ENCODE measurements around the gene KTN1.

KTN1 gene

DNA sequence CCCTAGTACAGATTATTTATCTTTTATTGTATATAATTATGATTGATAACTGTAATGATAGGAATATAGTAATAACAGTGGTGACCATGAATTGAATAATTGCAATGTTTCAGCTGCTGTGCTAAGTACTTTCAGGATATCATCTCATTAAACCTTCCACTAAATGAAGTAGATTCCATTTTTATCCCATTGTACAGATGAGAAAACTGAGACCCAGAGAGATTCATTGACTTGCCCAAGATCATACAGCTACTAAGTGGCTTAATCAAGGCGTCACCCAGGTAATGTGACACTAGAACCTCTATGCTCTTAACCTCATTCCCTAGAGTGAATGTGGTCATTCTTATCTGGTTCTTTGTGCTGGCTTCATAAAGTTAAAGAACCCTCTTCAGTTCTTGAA lies 124.6 kb downstream of the KTN1 start:
- no peaks in the 10 kb centered on the region for H3K9me3 ChIP-seq (ENCODE audit: severe bottlenecking)
- no peak overlapping the region for H3K27ac ChIP-seq
- H3K4me3 ChIP-seq (ENCODE audit: low read depth, low read length): no peak overlapping the region
- no peaks in the 10 kb centered on the region for H3K27me3 ChIP-seq (ENCODE audit: insufficient read depth, low read depth, severe bottlenecking)
- TF ChIP-seq, protein P1, sequence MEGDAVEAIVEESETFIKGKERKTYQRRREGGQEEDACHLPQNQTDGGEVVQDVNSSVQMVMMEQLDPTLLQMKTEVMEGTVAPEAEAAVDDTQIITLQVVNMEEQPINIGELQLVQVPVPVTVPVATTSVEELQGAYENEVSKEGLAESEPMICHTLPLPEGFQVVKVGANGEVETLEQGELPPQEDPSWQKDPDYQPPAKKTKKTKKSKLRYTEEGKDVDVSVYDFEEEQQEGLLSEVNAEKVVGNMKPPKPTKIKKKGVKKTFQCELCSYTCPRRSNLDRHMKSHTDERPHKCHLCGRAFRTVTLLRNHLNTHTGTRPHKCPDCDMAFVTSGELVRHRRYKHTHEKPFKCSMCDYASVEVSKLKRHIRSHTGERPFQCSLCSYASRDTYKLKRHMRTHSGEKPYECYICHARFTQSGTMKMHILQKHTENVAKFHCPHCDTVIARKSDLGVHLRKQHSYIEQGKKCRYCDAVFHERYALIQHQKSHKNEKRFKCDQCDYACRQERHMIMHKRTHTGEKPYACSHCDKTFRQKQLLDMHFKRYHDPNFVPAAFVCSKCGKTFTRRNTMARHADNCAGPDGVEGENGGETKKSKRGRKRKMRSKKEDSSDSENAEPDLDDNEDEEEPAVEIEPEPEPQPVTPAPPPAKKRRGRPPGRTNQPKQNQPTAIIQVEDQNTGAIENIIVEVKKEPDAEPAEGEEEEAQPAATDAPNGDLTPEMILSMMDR (IDR thresholded peaks at IDR 0.05; ENCODE audit: low read depth, low read length): no peak
- no peaks in the 10 kb centered on the region for H3K36me3 ChIP-seq
- DNase-seq: no peak

DNA sequence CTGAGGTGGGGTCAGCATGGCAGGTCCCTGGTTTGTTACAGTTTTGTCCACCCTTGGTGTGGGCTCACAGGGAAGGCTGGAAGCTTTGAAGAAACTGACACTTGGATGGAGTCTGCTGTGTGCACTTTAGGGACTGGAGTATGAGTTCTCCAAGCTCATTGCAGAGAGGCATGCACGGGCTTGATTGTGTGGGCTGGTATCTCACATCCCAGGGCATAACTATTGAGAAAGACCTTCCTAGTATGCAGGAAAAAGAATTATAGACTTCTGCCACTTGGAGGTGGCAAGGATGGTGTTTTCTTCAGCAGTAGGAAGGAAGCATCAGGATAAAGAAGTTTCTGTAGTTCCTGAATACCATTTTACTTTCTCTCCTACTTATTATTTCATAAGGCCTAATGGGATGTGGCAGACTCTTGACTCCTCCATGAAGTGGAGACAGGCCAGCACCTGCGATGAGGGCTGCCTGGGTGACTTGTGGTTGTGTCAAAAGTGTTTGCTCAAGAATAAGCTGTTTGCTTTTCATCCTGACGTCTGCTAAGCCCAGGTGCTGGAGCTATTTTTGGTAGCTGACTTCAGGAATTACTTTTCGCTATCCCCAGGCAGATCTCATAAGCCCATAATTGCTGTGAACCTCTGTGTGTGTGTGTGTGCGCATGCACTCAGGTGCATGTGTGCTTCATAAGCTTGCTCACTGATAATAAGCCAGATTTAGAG lies 125.8 kb downstream of the KTN1 start:
- Histone ChIP-seq H3K27me3 (ENCODE audit: insufficient read depth, low read depth, severe bottlenecking) (no peaks in the 10 kb centered on the region), H3K9me3 (ENCODE audit: severe bottlenecking) (no peaks in the 10 kb centered on the region), H3K27ac (0 out of 2 replicates have a peak overlapping the region, but pooled peaks have one; percentile 2), H3K4me3 (ENCODE audit: low read depth, low read length) (no peak overlapping the region), H3K36me3 (no peaks in the 10 kb centered on the region)
- TF ChIP-seq, protein P1 (IDR thresholded peaks at IDR 0.05; ENCODE audit: low read depth, low read length): no peak
- DNase-seq: peak; percentile 83

DNA sequence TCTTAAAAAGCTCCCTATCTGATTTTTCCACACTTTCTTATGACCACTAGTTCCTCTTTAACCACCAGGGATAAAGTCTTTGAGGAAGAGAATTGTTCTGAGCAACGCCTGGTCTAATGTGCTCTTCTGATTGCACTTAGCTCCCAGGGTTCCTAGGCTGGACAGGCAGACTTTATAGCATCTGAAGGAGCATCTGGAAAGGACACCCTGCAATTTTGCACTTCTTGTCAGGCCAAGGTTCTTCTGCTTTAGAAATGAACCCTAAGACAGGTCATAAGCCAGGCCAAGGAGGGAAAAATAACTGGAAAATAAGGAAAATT lies 126.3 kb downstream of the KTN1 start:
- no peak for DNase-seq
- Histone ChIP-seq H3K27ac (no peak overlapping the region), H3K36me3 (no peaks in the 10 kb centered on the region), H3K4me3 (ENCODE audit: low read depth, low read length) (no peak overlapping the region), H3K27me3 (ENCODE audit: insufficient read depth, low read depth, severe bottlenecking) (no peaks in the 10 kb centered on the region), H3K9me3 (ENCODE audit: severe bottlenecking) (no peaks in the 10 kb centered on the region)
- TF ChIP-seq, protein P1 (IDR thresholded peaks at IDR 0.05; ENCODE audit: low read depth, low read length): no peak

DNA sequence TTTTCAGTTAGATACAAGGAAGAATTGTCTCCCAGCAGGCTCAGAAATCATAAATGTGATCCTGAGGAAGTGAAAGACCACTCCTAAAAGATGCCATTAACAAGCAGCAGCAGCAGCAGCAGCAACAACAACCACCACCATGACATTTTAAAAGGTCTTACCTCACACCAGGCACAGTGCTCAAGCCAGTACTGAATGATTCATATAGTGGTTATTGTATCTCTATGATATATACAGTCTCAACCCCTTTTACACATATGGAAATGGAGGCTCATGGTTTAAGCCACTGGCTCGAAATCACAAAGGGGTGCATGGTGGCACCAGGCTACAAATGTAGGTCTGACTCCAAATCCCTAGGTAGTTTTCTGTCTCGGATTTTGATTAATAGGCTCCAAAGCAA lies 126.9 kb downstream of the KTN1 start:
- no peaks in the 10 kb centered on the region for H3K9me3 ChIP-seq (ENCODE audit: severe bottlenecking)
- H3K36me3 ChIP-seq: no peaks in the 10 kb centered on the region
- DNase-seq: no peak
- H3K27me3 ChIP-seq (ENCODE audit: insufficient read depth, low read depth, severe bottlenecking): no peaks in the 10 kb centered on the region
- H3K27ac ChIP-seq: no peak overlapping the region
- TF ChIP-seq, protein P1 (IDR thresholded peaks at IDR 0.05; ENCODE audit: low read depth, low read length): no peak
- H3K4me3 ChIP-seq (ENCODE audit: low read depth, low read length): no peak overlapping the region

DNA sequence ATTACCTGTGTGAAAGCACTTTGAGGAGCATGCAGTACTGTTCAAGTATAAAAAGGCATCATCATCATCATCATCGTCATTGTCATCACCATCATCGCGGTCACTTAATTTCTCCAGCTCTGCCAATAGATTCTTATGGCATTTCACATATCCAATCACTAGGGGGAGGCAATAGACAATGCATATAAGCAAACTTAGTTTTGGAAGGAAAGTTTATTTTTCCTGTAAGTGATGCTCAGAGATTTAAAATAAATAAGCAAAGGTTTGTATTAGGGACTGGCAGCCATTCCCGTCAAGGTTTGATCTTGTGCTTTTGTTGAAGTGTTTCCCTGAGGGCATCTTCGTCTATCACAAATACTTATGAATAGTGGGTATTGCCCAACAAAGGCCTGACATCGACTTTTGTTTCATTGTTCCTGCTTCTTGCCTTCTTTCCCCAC lies 127.4 kb downstream of the KTN1 start:
- no peaks in the 10 kb centered on the region for H3K27me3 ChIP-seq (ENCODE audit: insufficient read depth, low read depth, severe bottlenecking)
- H3K27ac ChIP-seq: no peak overlapping the region
- TF ChIP-seq, protein P1 (IDR thresholded peaks at IDR 0.05; ENCODE audit: low read depth, low read length): peak; percentile 28; the same call in 1 of the 2 replicates
- H3K4me3 ChIP-seq (ENCODE audit: low read depth, low read length): no peak overlapping the region
- no peak for DNase-seq
- no peaks in the 10 kb centered on the region for H3K9me3 ChIP-seq (ENCODE audit: severe bottlenecking)
- H3K36me3 ChIP-seq: no peaks in the 10 kb centered on the region

DNA sequence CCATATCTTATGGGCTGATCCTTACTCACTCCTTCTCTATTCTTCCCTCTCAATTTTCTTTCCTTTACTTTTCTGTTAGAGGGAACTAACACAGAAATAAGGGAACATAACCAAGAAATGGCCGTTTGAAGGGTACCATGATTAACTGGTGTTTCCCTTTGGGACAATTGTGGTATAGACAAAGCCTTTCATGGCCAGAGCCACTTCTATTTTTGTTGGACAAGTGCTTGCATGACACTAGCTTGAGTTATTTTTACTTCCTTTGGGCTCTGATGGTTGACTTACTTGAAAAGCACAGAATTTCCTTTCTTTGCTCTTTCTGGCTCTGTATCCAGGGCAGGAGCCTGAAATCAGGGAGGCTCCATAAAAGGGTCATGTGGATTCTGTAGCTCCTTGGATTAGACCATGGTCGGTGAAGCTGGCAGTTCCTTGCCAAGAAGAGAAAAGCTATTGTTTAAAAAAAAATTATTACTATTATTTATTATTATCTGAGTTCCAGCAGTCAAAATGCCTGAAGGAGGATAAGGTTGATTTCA lies 130.6 kb downstream of the KTN1 start:
- H3K36me3 ChIP-seq: no peaks in the 10 kb centered on the region
- no peaks in the 10 kb centered on the region for H3K27me3 ChIP-seq (ENCODE audit: insufficient read depth, low read depth, severe bottlenecking)
- no peak for DNase-seq
- H3K27ac ChIP-seq: no peak overlapping the region
- TF ChIP-seq, protein P1 (IDR thresholded peaks at IDR 0.05; ENCODE audit: low read depth, low read length): no peak
- no peak overlapping the region for H3K4me3 ChIP-seq (ENCODE audit: low read depth, low read length)
- H3K9me3 ChIP-seq (ENCODE audit: severe bottlenecking): no peaks in the 10 kb centered on the region
